ENCODE measurements around the gene KCNH8.

DNA sequence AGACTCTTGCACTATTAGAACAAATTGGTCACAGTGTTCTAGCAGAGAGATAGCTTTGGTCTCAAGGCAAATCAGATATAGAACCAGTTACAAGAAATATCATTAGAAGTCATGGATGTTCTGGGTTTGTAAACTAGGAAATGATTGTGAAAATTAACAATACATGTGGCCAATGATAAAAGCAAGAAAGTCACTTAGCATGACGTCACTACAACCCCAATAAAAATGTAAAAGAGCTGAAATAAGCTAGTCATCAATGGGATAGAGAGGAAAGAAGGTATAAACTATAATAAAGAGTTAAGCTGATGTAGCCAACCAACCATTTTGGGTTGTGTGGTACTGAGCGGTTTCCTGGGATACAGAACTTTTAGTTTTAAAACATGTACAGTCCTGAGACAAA lies 32.1 kb upstream of the KCNH8 start:
- TF ChIP-seq, protein P1, sequence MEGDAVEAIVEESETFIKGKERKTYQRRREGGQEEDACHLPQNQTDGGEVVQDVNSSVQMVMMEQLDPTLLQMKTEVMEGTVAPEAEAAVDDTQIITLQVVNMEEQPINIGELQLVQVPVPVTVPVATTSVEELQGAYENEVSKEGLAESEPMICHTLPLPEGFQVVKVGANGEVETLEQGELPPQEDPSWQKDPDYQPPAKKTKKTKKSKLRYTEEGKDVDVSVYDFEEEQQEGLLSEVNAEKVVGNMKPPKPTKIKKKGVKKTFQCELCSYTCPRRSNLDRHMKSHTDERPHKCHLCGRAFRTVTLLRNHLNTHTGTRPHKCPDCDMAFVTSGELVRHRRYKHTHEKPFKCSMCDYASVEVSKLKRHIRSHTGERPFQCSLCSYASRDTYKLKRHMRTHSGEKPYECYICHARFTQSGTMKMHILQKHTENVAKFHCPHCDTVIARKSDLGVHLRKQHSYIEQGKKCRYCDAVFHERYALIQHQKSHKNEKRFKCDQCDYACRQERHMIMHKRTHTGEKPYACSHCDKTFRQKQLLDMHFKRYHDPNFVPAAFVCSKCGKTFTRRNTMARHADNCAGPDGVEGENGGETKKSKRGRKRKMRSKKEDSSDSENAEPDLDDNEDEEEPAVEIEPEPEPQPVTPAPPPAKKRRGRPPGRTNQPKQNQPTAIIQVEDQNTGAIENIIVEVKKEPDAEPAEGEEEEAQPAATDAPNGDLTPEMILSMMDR (IDR thresholded peaks at IDR 0.05 in 2 of 3, conservative IDR thresholded peaks at IDR 0.05 in 1 of 3; ENCODE audit: borderline replicate concordance in 1 of 3, insufficient read depth in 1 of 3, low read depth in 2 of 3, low read length in 2 of 3) = no peak
- TF ChIP-seq EZH2 (IDR thresholded peaks at IDR 0.05) = no peak
- TF ChIP-seq FOSL1 (IDR thresholded peaks at IDR 0.05; ENCODE audit: low read depth) = no peak
- no peak for TF ChIP-seq ZFX (IDR thresholded peaks at IDR 0.05)
- TF ChIP-seq POLR2A (IDR thresholded peaks at IDR 0.05; ENCODE audit: borderline replicate concordance, extremely low read depth, insufficient read depth, insufficient read length) = no peak
- no peak for TF ChIP-seq POLR2AphosphoS5 (IDR thresholded peaks at IDR 0.05; ENCODE audit: low read depth, low read length)
- TF ChIP-seq CBX3 (IDR thresholded peaks at IDR 0.05; ENCODE audit: low read depth) = no peak
- TF ChIP-seq, protein P2, sequence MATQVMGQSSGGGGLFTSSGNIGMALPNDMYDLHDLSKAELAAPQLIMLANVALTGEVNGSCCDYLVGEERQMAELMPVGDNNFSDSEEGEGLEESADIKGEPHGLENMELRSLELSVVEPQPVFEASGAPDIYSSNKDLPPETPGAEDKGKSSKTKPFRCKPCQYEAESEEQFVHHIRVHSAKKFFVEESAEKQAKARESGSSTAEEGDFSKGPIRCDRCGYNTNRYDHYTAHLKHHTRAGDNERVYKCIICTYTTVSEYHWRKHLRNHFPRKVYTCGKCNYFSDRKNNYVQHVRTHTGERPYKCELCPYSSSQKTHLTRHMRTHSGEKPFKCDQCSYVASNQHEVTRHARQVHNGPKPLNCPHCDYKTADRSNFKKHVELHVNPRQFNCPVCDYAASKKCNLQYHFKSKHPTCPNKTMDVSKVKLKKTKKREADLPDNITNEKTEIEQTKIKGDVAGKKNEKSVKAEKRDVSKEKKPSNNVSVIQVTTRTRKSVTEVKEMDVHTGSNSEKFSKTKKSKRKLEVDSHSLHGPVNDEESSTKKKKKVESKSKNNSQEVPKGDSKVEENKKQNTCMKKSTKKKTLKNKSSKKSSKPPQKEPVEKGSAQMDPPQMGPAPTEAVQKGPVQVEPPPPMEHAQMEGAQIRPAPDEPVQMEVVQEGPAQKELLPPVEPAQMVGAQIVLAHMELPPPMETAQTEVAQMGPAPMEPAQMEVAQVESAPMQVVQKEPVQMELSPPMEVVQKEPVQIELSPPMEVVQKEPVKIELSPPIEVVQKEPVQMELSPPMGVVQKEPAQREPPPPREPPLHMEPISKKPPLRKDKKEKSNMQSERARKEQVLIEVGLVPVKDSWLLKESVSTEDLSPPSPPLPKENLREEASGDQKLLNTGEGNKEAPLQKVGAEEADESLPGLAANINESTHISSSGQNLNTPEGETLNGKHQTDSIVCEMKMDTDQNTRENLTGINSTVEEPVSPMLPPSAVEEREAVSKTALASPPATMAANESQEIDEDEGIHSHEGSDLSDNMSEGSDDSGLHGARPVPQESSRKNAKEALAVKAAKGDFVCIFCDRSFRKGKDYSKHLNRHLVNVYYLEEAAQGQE (IDR thresholded peaks at IDR 0.05; ENCODE audit: low read depth) = no peak
- TF ChIP-seq SP1 (IDR thresholded peaks at IDR 0.05; ENCODE audit: low read depth) = no peak
- no peak for TF ChIP-seq RAD21 (IDR thresholded peaks at IDR 0.05; ENCODE audit: low read depth)
- no peak for TF ChIP-seq EZH2phosphoT487 (IDR thresholded peaks at IDR 0.05; ENCODE audit: borderline replicate concordance)
- TF ChIP-seq, protein P3, sequence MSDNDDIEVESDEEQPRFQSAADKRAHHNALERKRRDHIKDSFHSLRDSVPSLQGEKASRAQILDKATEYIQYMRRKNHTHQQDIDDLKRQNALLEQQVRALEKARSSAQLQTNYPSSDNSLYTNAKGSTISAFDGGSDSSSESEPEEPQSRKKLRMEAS (IDR thresholded peaks at IDR 0.05) = no peak

Measured in HCT116 (cell line).